Astrocyte of the spinal cord (primary cell): ENCODE results near the gene AURKB.
"Not testable (repeated sequence)": the region's sequence is repeated elsewhere in the genome, so short reads cannot be mapped to it uniquely, and the experiment has no call there.

ENCODE experiments used
- DNase-seq: peaks from one replicate; pipeline ENCODE4 v3.0.0; 2011; ENCODE audit warnings: low read depth, low spot score
- H3K4me3 ChIP-seq: 2 replicates; pipeline ENCODE4 v1.5.1; 2011; ENCODE audit warnings: low read depth, mild to moderate bottlenecking, low read length, moderate library complexity
- in situ Hi-C: cut with HindIII; loops from 2 replicates; pipeline ENCODE4 v1.10.0; 2017; ENCODE audit warnings: low sequenced_read_pairs
- TF ChIP-seq, protein P1 (sequence below): IDR thresholded peaks from 2 replicates; pipeline ENCODE4 v1.5.1; 2012; ENCODE audit warnings: low read depth, mild to moderate bottlenecking, low read length, inconsistent platforms

Gene AURKB

DNA sequence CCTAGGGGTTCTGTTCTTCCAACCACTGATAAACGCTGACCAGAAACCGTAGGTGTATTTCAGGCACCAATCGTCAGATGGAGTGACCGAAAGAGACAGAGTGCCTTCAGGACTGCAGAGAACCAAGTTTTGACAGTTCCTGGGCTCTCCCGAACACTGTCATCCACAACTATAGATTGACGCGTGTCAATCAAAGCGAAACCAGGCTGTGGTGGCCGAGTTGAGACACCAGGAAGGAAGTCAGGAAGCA lies 11.9 kb upstream of the AURKB start:
- no peak for DNase-seq
- in situ Hi-C loops: no loop called here
- H3K4me3 ChIP-seq: peak overlapping the region; percentile 78
- TF ChIP-seq, protein P1, sequence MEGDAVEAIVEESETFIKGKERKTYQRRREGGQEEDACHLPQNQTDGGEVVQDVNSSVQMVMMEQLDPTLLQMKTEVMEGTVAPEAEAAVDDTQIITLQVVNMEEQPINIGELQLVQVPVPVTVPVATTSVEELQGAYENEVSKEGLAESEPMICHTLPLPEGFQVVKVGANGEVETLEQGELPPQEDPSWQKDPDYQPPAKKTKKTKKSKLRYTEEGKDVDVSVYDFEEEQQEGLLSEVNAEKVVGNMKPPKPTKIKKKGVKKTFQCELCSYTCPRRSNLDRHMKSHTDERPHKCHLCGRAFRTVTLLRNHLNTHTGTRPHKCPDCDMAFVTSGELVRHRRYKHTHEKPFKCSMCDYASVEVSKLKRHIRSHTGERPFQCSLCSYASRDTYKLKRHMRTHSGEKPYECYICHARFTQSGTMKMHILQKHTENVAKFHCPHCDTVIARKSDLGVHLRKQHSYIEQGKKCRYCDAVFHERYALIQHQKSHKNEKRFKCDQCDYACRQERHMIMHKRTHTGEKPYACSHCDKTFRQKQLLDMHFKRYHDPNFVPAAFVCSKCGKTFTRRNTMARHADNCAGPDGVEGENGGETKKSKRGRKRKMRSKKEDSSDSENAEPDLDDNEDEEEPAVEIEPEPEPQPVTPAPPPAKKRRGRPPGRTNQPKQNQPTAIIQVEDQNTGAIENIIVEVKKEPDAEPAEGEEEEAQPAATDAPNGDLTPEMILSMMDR: no peak

DNA sequence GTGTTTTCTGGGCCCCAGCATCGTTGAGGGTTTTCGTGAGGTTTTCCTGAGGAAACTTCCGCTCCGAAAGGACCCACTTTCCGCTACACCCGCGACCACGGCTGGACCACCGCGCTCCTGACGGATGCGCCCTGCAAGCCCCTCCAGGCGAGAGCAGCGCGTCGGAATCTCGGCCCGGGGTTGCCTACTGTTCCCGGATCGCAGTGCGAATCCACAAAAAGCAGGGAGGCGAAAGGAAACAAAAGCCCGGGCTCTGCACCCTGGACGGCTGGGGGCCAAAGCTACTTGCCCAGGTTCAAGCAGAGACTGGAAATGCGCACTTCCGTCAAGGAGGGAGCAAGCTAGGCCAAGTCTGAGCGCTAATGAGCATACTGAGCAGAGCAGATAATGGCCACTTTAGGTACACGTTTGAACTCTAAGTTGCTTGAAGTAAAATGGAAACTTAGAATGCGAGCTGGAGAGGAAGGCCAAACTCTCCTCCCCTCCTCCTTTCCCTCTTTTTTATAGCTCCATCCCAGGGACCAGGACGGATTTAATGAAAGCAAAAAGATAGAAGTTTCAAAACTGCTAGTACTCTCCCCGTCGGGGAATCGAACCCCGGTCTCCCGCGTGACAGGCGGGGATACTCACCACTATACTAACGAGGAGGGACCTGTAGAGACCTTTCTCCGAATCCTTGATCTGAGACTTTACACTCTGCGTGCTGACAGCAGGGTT lies 11.4 kb upstream of the AURKB start:
- peak overlapping the region; percentile 78 for H3K4me3 ChIP-seq
- in situ Hi-C loops: no loop called here
- DNase-seq: peak; percentile 92
- TF ChIP-seq, protein P1: no peak

GRCh38 chr17:8220783-8221662 lies 10.6 kb upstream of the AURKB start:
- TF ChIP-seq, protein P1: no peak
- DNase-seq: peak; percentile 94
- in situ Hi-C loops: no loop called here
- H3K4me3 ChIP-seq: peak overlapping the region; percentile 78

DNA sequence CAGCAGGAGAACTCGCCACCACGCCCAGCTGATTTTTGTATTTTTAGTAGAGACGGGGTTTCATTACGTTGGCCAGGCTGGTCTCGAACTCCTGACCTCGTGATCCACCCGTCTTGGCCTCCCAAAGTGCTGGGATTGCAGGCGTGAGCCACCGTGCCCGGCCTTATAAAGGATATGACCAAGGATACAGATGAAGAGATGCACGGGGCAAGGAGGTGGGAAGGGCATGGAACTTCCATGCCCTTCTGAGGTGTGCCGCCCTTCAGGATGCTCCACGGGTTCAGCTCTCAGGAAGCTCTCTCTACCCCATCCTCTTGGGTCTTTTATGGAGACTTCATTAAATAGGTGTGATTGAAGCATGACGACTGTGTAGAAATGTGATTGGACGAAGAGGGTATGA lies 3.6 kb upstream of the AURKB start:
- DNase-seq, in situ Hi-C loops, H3K4me3 ChIP-seq: not testable (repeated sequence)

DNA sequence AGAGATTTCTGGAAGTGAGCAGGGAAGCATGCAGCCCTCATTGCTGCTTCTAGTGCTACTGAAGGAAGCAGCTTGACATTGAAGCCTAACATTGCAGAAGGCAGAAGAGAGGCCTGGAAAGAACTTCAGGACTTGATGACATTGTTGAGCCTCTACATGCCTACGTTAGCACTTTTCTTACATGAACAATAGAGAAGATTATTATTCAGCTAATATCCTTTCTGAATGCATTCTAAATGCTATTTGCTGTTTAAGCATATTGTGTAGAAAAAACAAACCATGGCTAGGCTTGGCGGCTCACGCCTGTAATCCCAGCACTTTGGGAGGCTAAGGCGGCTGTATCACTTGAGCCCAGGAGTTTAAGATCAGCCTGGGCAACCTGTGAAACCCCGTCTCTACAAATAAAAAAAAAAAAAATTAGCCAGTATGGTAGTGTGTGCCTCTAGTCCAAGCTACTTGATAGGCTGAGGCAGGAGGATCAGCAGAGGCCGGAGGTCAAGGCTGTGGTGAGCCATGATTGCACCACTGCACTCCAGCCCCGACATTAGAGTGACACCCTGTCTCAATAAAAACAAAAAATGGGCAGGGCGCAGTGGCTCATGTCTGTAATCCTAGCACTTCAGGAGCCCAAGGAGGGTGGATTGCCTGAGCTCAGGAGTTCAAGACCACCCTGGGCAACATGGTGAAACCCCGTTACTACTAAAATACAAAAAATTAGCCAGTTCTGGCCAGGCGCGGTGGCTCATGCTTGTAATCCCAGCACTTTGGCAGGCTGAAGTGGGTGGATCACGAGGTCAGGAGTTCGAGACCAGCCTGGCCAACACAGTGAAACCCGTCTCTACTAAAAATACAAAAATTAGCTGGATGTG lies 2.2 kb upstream of the AURKB start:
- no peak for DNase-seq
- TF ChIP-seq, protein P1: no peak
- H3K4me3 ChIP-seq: no peak overlapping the region
- in situ Hi-C loops: no loop called here

GRCh38 chr17:8210761-8211458 lies 535 bp upstream of the AURKB start:
- TF ChIP-seq, protein P1: no peak
- DNase-seq: no peak
- in situ Hi-C loops: no loop called here
- H3K4me3 ChIP-seq: peak overlapping the region; percentile 85
